GM19463 (cell line): ENCODE results near the gene TMSB10.
"Not testable (repeated sequence)": the region's sequence is repeated elsewhere in the genome, so short reads cannot be mapped to it uniquely, and the experiment has no call there.

Experiments
- ATAC-seq: cut with Tn5 transposase; IDR thresholded peaks from one replicate; pipeline ENCODE4 v1.9.1; 2021; ENCODE audit warnings: mild to moderate bottlenecking, moderate library complexity; ENCODE audit not compliant: unreplicated experiment

The TMSB10 gene

GRCh38 chr2:84927275-84927627, 21.8 kb downstream of the TMSB10 start:
- ATAC-seq, result no peak

- ATAC-seq, result peak; percentile 68
Observed at GRCh38 chr2:84931384-84931821, 25.9 kb downstream of the TMSB10 start.

GRCh38 chr2:84938194-84938879, 32.9 kb downstream of the TMSB10 start:
- peak; percentile 22 for ATAC-seq

GRCh38 chr2:84939426-84940087, 34.1 kb downstream of the TMSB10 start:
- peak; percentile 76 for ATAC-seq

GRCh38 chr2:84940088-84940470, 34.6 kb downstream of the TMSB10 start:
- ATAC-seq, result peak; percentile 2

- no peak for ATAC-seq
Observed at GRCh38 chr2:84940831-84941412, 35.5 kb downstream of the TMSB10 start.

- ATAC-seq, result no peak
Observed at GRCh38 chr2:84942166-84942565, 36.7 kb downstream of the TMSB10 start.

GRCh38 chr2:84942964-84943421, 37.5 kb downstream of the TMSB10 start:
- ATAC-seq, result peak; percentile 30

GRCh38 chr2:84944295-84944909, 38.9 kb downstream of the TMSB10 start:
- no peak for ATAC-seq

- not testable (repeated sequence) for ATAC-seq
Observed at GRCh38 chr2:84945838-84946203, 40.4 kb downstream of the TMSB10 start.

GRCh38 chr2:84946204-84947009, 41.0 kb downstream of the TMSB10 start:
- ATAC-seq, result peak; percentile 62

GRCh38 chr2:84947010-84947593, 41.6 kb downstream of the TMSB10 start:
- ATAC-seq, result no peak

- ATAC-seq, result no peak
Observed at GRCh38 chr2:84953535-84953934, 48.1 kb downstream of the TMSB10 start.

GRCh38 chr2:84954329-84954728, 48.9 kb downstream of the TMSB10 start:
- ATAC-seq, result no peak
